HFFc6 (cell line): ENCODE data around the gene FBXO15. TPM values are rescaled to one million over a fixed set of nuclear protein-coding genes. Genes with fewer than 3 reads are reported as not detected.

Experiments
- DNase-seq: peaks from one replicate; pipeline ENCODE4 v3.0.0-alpha.2; 2018
- H3K27ac Mint-ChIP-seq: 2 replicates; pipeline ENCODE4 v1.8.0; 2020; ENCODE audit warnings: mild to moderate bottlenecking, mixed read lengths
- H3K27me3 Mint-ChIP-seq: 2 replicates; pipeline ENCODE4 v1.8.0; 2021; ENCODE audit warnings: mild to moderate bottlenecking, moderate library complexity, mixed read lengths; ENCODE audit not compliant: insufficient read depth
- H3K36me3 Mint-ChIP-seq: 2 replicates; pipeline ENCODE4 v1.8.0; 2021; ENCODE audit warnings: low read depth, mixed read lengths
- H3K4me1 Mint-ChIP-seq: 2 replicates; pipeline ENCODE4 v1.8.0; 2020; ENCODE audit warnings: low read depth, mixed read lengths
- H3K4me3 Mint-ChIP-seq: 2 replicates; pipeline ENCODE4 v1.8.0; 2020; ENCODE audit warnings: mild to moderate bottlenecking, moderate library complexity, mixed read lengths
- H3K9me3 Mint-ChIP-seq: 2 replicates; pipeline ENCODE4 v1.8.0; 2020; ENCODE audit warnings: mild to moderate bottlenecking, mixed read lengths
- CTCF ChIP-seq: fragments of 200-600 bp; sonication (generic); IDR thresholded peaks from 2 replicates; pipeline ENCODE4 v1.5.0; 2021; ENCODE audit warnings: antibody characterized with exemption, mild to moderate bottlenecking
- long read RNA-seq: library from polyadenylated mRNA; unstranded; transcript quantifications from one replicate; pipeline ENCODE4 v2.0.0, GENCODE V29; 2019
- total RNA-seq, 6 experiments: library from RNA; stranded (reverse); fragmentation: NEBNext Ultra II Directional; extraction: Animal tissue kit (Norgen Biotek cat#: 25700); gene quantifications; 2 replicates in 1 of 6; 3 replicates in 5 of 6; pipeline ENCODE4 v1.2.3, GENCODE V29; 2021

The FBXO15 gene
- 1 to 10 TPM in 3 of 6 experiments, under 1 TPM in 3; 0.71 to 2.2 (median 1.1) TPM for total RNA-seq
- long read RNA-seq, partial matches to known transcripts: 1 of 2 reads
- long read RNA-seq, other reads (novel, unspliced or antisense): 1 of 2 reads

- Mint-ChIP-seq H3K36me3 (peaks cover 26% of the 10 kb centered on the region; the same call in 1 of the 2 replicates), H3K4me3 (peak within 1 kb of the TSS; percentile 98), H3K27ac (peak within 1 kb of the TSS; percentile 98), H3K9me3 (no peaks in the 10 kb centered on the region), H3K4me1 (peaks cover 69% of the 10 kb centered on the region), H3K27me3 (peaks cover 7% of the 10 kb centered on the region)
- DNase-seq: peak; percentile 96
- TF ChIP-seq CTCF: no peak
These were observed at the start of gene FBXO15, which contains the start of gene TIMM21 for GRCh38 chr18:74147779-74148542. Gene FBXO15, minus strand, starts transcription at chr18:74147834. Its CDS starts 49 bp downstream, at chr18:74147785. Gene TIMM21, plus strand, starts transcription at chr18:74148523. Its CDS starts 286 bp downstream, at chr18:74148809.

GRCh38 chr18:74196220-74197119, 48.8 kb upstream of the FBXO15 start:
- no peak overlapping the region for H3K27ac Mint-ChIP-seq
- no peaks in the 10 kb centered on the region for H3K36me3 Mint-ChIP-seq
- peak overlapping the region; percentile 83 for H3K4me3 Mint-ChIP-seq
- TF ChIP-seq CTCF: peak; percentile 98
- no peaks in the 10 kb centered on the region for H3K9me3 Mint-ChIP-seq
- peak; percentile 39 for DNase-seq
- H3K27me3 Mint-ChIP-seq: peaks cover 16% of the 10 kb centered on the region
- no peaks in the 10 kb centered on the region for H3K4me1 Mint-ChIP-seq

GRCh38 chr18:74194691-74195090, 47.1 kb upstream of the FBXO15 start:
- DNase-seq: no peak
- no peaks in the 10 kb centered on the region for H3K9me3 Mint-ChIP-seq
- no peaks in the 10 kb centered on the region for H3K36me3 Mint-ChIP-seq
- H3K4me1 Mint-ChIP-seq: peaks cover 9% of the 10 kb centered on the region
- no peak overlapping the region for H3K4me3 Mint-ChIP-seq
- TF ChIP-seq CTCF: no peak
- peaks cover 7% of the 10 kb centered on the region for H3K27me3 Mint-ChIP-seq
- no peak overlapping the region for H3K27ac Mint-ChIP-seq

- Mint-ChIP-seq H3K9me3 (no peaks in the 10 kb centered on the region), H3K4me3 (no peak overlapping the region), H3K27me3 (peaks cover 15% of the 10 kb centered on the region), H3K27ac (no peak overlapping the region), H3K4me1 (peaks cover 22% of the 10 kb centered on the region), H3K36me3 (no peaks in the 10 kb centered on the region)
- DNase-seq: no peak
- TF ChIP-seq CTCF: no peak
These were observed 43.9 kb upstream of the FBXO15 start for GRCh38 chr18:74191577-74191976.

- Mint-ChIP-seq H3K9me3 (no peaks in the 10 kb centered on the region), H3K4me3 (no peak overlapping the region), H3K27me3 (peaks cover 15% of the 10 kb centered on the region), H3K27ac (no peak overlapping the region), H3K4me1 (peaks cover 22% of the 10 kb centered on the region), H3K36me3 (no peaks in the 10 kb centered on the region)
- no peak for TF ChIP-seq CTCF
- peak; percentile 4 for DNase-seq
These were observed 42.5 kb upstream of the FBXO15 start for GRCh38 chr18:74190086-74190485.
